Retinal pigment epithelial cell (primary cell): ENCODE measurements around the gene GXYLT2.

Source experiments
- DNase-seq: peaks from one replicate; pipeline ENCODE4 v3.0.0-alpha.2; 2010; ENCODE audit warnings: low read depth
- H3K4me3 ChIP-seq: 2 replicates; pipeline ENCODE4 v1.5.1; 2011; ENCODE audit warnings: mild to moderate bottlenecking, low read length, control low read depth, moderate library complexity
- CTCF ChIP-seq: conservative IDR thresholded peaks from 2 replicates; pipeline ENCODE4 v1.5.1; 2011; ENCODE audit warnings: low read depth, low read length, control low read depth, inconsistent platforms

Gene GXYLT2

DNA sequence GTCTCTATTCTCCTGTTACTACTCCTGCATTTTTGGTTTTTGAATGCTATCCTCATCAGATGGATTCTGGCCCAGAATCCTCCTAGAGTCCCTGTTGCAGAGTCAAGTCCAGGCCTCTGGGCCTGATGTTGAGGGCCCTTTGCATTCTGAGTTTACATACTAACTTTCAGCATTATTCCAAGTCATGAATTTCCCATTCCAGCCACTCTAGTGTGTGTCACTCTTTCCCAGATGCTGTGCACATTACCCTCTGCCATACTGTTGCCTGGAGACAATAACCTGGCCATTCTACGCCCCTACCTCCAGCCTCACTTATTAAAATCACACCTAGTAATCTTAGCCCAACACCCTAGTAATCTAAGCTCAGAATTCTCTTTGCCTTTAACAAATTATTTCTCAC lies 53.4 kb downstream of the GXYLT2 start:
- DNase-seq, result no peak
- H3K4me3 ChIP-seq, result no peak overlapping the region
- TF ChIP-seq CTCF, result no peak

- no peak for TF ChIP-seq CTCF
- no peak for DNase-seq
- H3K4me3 ChIP-seq, result no peak overlapping the region
These were observed 54.6 kb downstream of the GXYLT2 start for GRCh38 chr3:72942427-72942826.

DNA sequence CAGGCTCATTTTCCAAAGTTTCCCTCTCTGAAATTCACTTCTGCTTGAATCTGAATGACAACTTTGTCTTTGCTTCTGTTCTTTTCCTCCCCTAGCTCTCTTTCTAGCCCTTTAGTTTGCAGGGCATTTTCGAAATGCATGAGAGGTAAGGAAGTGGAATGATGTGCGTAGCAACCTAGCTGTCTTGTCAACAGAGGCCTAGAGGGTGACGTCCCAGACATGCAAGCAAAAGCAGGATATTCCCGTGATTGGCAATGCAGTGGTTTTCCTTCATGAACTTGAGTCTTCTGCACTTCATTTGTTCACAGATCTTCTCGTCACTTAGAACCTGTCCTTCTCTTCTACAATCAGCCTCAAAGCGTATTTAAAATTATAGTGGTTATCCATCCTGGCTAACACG lies 56.9 kb downstream of the GXYLT2 start:
- DNase-seq, result no peak
- TF ChIP-seq CTCF, result no peak
- no peak overlapping the region for H3K4me3 ChIP-seq

DNA sequence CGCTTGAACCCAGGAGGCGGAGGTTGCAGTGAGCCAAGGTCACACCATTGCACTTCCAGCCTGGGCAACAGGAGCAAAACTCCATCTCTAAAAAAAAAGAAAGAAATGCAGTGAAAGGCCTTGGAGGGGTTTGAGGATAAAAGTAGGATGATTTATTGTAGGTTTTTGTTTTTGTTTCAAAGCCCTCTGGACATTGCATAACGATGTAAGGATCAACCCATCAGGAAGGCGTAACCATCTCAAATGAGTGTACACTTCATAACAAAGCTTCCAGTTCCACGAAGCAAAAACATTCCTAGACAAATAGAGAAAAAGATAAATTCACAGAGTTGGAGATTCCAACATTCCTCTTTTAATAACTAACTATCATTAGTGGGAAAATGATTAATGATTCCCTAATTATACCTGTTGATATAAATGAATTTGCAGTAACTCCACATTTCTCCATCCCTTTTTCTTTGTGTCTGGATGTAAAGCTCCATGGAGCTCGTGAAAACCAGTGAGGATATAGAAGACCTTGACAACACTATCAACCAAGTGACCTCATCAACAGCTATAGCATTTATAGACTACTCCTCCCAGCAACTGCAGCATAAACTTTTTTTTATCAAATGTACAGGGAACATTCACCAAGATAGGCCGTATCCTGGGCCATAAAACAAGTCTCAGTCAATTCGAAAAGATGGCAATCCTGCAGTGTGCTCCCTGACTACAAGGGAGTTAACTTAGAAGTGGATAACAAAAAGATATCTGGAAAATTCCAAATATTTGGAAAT lies 60.1 kb downstream of the GXYLT2 start:
- no peak for DNase-seq
- TF ChIP-seq CTCF, result no peak

DNA sequence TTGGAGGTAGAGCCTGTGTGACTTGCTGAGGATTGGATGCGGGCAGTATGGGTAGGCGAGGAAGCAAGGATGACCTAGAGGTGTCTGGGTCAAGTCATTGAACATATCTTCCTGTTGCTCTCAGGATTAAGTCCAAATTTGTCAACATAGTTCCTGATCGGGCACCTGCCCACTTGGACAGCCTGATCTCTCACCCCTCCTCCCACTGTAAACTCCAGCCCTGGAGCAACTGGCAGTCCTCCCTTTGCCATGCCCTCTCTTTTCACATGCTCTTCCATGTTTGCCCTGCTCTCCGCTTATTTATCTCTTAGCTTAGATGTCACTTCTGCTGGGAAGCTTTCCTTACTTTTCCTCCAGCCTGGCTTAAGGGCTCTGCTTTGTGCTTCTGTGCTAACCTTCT lies 61.2 kb downstream of the GXYLT2 start:
- TF ChIP-seq CTCF, result no peak
- DNase-seq, result no peak
- H3K4me3 ChIP-seq, result no peak overlapping the region

More for the DNA sequence above, 60.1 kb downstream of the GXYLT2 start:
- H3K4me3 ChIP-seq, result no peak overlapping the region

DNA sequence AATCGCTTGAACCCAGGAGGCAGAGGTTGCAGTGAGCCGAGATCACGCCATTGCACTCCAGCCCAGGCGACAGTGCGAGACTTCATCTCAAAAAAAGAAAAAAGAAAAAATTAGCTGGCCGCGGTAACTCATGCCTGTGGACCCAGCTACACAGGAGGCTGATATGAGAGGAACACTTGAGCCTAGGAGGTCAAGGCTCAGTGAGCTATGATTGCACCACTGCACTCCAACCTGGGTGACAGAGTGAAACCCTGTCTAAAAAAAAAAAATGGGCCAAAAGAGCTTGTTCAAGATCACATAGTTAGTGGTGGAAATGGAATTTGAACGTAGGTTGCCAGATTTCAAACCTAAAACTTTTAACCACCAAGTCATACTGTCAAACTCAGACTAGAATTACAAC lies 62.5 kb downstream of the GXYLT2 start:
- no peak for DNase-seq
- no peak overlapping the region for H3K4me3 ChIP-seq
- no peak for TF ChIP-seq CTCF

GRCh38 chr3:72950801-72951200 lies 63.0 kb downstream of the GXYLT2 start:
- no peak for TF ChIP-seq CTCF
- H3K4me3 ChIP-seq, result no peak overlapping the region
- no peak for DNase-seq
